Astrocyte of the cerebellum (primary cell): ENCODE data around the gene E2F2.

Experiments used
- DNase-seq: peaks from one replicate; pipeline ENCODE4 v3.0.0-alpha.2; 2011; ENCODE audit warnings: low read depth
- H3K4me3 ChIP-seq: 2 replicates; pipeline ENCODE4 v1.5.1; 2011; ENCODE audit warnings: mild to moderate bottlenecking, low read depth, low read length, moderate library complexity
- in situ Hi-C: cut with HindIII; loops from 2 replicates; pipeline ENCODE4 v1.10.0; 2017; ENCODE audit warnings: low sequenced_read_pairs
- TF ChIP-seq, protein P1 (sequence below): IDR thresholded peaks from 2 replicates; pipeline ENCODE4 v1.5.1; 2012; ENCODE audit warnings: low read length, low read depth, moderate library complexity, mild to moderate bottlenecking; ENCODE audit errors: missing control alignments

The E2F2 gene

DNA sequence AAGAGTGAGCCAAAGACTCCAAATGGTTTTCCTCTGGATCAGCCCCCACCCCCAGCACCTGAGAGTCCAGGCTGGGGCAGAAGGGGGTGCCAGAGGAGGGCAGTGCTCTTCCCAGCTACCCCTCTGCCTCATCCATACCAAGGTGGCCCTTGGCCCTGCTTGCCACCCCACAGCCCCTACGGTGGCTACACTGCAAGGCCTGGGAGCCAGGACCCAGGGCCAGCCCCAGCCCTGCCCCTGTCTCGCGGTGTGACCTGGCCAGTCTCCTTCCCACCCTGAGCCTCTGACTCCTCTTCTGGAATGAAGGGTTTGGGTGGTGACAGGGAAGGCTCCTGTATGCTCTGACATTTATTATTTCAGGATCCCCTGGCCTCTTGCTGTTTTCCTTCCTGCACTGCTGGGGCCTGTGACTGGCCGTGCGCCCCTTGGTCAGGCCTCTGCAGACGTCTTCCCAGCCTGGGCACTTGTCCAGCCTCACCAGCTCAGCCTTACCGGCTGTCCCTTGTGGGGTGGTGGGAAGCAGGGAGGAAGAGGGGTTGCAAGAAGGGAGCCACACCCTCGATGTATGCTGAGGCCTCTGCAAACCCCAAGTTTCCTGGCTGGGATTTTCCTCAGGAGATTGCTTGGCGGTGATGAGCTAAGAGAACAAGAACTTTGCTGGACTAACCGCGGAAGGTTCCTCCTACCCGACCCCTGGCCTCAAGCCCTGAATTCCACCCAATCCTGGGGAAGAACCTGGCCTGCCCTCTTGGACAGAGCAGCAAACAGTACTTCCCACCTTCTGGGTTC, 60.6 kb downstream of the E2F2 start:
- H3K4me3 ChIP-seq: no peak overlapping the region
- DNase-seq: peak; percentile 53
- in situ Hi-C loops: no loop called here
- TF ChIP-seq, protein P1, sequence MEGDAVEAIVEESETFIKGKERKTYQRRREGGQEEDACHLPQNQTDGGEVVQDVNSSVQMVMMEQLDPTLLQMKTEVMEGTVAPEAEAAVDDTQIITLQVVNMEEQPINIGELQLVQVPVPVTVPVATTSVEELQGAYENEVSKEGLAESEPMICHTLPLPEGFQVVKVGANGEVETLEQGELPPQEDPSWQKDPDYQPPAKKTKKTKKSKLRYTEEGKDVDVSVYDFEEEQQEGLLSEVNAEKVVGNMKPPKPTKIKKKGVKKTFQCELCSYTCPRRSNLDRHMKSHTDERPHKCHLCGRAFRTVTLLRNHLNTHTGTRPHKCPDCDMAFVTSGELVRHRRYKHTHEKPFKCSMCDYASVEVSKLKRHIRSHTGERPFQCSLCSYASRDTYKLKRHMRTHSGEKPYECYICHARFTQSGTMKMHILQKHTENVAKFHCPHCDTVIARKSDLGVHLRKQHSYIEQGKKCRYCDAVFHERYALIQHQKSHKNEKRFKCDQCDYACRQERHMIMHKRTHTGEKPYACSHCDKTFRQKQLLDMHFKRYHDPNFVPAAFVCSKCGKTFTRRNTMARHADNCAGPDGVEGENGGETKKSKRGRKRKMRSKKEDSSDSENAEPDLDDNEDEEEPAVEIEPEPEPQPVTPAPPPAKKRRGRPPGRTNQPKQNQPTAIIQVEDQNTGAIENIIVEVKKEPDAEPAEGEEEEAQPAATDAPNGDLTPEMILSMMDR: no peak

DNA sequence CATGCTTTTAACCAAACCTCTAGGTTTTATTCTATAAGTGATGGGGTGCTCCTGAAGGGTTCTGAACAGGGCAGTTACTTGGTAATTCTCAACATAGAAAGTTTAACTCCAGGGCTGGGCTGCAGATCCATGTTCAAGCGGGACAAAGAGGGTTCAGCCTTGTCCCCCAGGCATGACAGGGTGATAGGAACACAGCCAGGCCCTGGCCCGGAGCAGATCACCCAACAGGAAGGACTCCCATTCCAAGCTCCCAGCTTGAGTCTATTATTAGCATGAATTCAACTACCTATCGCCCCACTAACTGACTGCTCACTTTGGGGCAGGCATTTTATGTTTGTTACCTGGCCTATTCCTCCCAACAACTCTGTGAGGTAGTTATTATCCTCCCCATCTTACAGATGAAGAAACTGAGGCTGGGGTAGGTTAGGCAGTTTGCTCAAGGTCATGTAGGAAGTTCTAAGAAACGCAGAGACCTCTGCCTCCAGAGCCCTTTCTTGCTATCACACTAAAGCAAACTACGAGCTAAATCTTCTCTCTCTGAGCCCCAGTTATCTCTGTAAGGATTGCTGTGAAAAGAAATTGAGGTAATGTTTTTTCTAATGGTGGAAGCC, 61.6 kb downstream of the E2F2 start:
- no peak for DNase-seq
- in situ Hi-C loops: no loop called here
- no peak overlapping the region for H3K4me3 ChIP-seq
- TF ChIP-seq, protein P1: no peak

DNA sequence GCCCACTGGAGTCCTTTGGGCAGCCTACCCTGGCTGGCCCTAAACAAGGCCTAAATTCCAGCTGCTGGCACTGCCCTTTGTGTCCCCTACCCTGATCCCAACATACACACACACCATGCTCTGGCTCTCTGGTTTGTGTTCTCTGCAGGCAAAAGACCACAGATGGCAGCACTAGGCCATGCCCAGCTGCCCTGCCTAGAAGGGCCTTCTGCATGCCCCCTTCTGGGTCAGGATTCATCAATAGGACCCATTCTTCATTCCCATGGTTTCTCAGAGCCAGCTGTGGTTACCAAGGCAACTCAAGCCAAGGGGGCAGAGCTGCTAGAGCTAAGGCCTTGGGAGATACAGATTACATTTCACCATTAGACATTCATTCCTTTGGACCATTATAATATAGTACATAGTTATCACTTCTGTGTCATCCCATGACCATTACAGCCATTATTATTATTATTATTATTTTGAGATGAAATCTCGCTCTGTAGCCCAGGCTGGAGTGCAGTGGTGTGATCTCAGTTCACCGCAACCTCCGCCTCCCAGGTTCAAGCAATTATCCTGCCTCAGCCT, 64.5 kb downstream of the E2F2 start:
- TF ChIP-seq, protein P1: no peak

DNA sequence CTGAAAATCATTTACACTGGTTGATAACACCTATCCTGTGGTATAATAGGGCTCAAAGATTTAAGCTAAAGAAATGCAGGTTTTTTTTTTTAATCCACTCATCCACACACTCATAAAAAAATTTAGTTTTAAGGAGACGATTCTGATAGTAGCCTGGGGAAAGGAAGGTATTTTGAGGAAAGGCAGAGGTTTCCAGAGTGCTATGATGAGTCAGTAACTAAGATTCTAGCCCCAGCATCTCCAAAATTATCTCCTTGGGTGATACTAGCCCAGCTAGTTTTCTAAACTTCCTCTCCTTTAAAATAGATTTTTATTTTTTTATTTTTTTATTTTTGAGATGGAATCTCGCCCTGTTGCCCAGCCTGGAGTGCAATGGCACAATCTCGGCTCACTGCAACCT, 67.7 kb downstream of the E2F2 start:
- no peak overlapping the region for H3K4me3 ChIP-seq
- TF ChIP-seq, protein P1: no peak
- no peak for DNase-seq
- in situ Hi-C loops: no loop called here

More for the DNA sequence above, 64.5 kb downstream of the E2F2 start:
- no peak overlapping the region for H3K4me3 ChIP-seq
- in situ Hi-C loops: no loop called here
- DNase-seq: no peak

DNA sequence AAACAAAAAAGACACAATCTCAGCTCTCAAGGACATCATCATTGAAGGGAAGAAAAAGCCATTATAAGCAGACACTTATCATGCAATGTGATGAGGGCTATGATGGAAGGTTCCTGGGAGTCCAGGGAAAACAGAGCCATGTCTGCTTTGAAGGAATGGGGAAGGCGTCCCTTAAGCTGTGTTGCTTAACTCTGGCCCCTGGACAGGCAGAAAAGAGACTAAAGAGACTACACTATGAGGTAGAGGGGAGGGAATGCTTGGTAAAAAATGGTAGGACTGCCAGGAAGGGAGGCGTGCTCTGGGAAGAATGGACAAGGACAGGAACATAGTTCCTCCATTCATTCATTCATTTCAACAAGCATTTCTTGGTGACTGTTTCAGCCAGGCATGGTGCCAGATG, 68.3 kb downstream of the E2F2 start:
- TF ChIP-seq, protein P1: no peak
- DNase-seq: no peak
- in situ Hi-C loops: no loop called here
- no peak overlapping the region for H3K4me3 ChIP-seq

DNA sequence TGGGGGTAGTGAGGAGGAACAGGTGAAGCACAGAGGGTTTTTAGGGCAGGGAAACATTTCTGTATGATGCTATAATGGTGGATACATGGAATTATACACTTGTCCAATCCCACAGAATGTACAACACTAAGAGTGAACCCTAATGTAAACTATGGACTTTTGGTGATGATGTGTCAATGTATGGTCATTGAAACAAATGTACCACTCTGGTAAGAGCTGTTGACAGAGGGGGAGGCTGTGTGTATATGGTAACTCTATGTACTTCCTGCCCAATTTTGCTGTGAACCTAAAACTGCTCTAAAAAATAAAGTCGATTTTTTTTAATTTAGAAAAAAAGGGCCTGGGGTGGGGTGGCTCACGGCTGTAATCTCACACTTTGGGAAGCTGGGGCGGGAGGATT, 70.0 kb downstream of the E2F2 start:
- no peak overlapping the region for H3K4me3 ChIP-seq
- TF ChIP-seq, protein P1: no peak
- no peak for DNase-seq
- in situ Hi-C loops: no loop called here
